Heart right ventricle (tissue), 16 donors: ENCODE measurements around the gene RAB11FIP3. TPM values are rescaled to one million over a fixed set of nuclear protein-coding genes. Genes with fewer than 3 reads are reported as not detected.

Experiments
- ATAC-seq, 8 donors: fragments of 200-7000 bp; cut with Tn5 transposase; one replicate each; pipeline ENCODE4 v1.9.1; 2020; ENCODE audit warnings: mild to moderate bottlenecking in 8 of 8, moderate library complexity in 8 of 8, moderate number of reproducible peaks in 1 of 8
- DNase-seq, 2 donors: peaks; one replicate each; pipeline ENCODE4 v3.0.0-alpha.2; 2020
- H3K27ac ChIP-seq, 10 donors: fragments of 200-600 bp; sonication (generic) in 2 of 10; one replicate each; pipeline versions ENCODE4 v1.5.0 to v1.8.0; 2020 to 2022; ENCODE audit warnings: mild to moderate bottlenecking in 3 of 10
- H3K27me3 ChIP-seq, 7 donors: fragments of 200-600 bp; one replicate each; pipeline ENCODE4 v1.8.0; 2021 to 2022; ENCODE audit warnings: mild to moderate bottlenecking in 2 of 7
- H3K36me3 ChIP-seq, 9 donors: fragments of 200-600 bp; sonication (generic) in 1 of 9; one replicate each; pipeline versions ENCODE4 v1.5.0 to v1.8.0; 2020 to 2022; ENCODE audit warnings: mild to moderate bottlenecking in 2 of 9
- H3K4me1 ChIP-seq, 9 donors: fragments of 200-600 bp; sonication (generic) in 1 of 9; one replicate each; pipeline versions ENCODE4 v1.5.0 to v1.8.0; 2020 to 2022; ENCODE audit warnings: mild to moderate bottlenecking in 4 of 9
- H3K4me3 ChIP-seq, 10 donors: fragments of 200-600 bp; sonication (generic) in 2 of 10; one replicate each; pipeline versions ENCODE4 v1.5.0 to v1.8.0; 2020 to 2022; ENCODE audit warnings: mild to moderate bottlenecking in 7 of 10, moderate library complexity in 2 of 10
- H3K9me3 ChIP-seq, 11 donors: fragments of 200-600 bp in 10 of 11; sonication (generic) in 2 of 11; one replicate each; pipeline versions ENCODE4 v1.5.0 to v1.8.0; 2013 to 2022; ENCODE audit warnings: mild to moderate bottlenecking in 2 of 11, control low read depth in 1 of 11, moderate library complexity in 1 of 11
- CTCF ChIP-seq, 9 donors: fragments of 200-600 bp; sonication (generic) in 2 of 9; IDR thresholded peaks; one replicate each; pipeline versions ENCODE4 v1.5.0 to v1.8.0; 2021 to 2022; ENCODE audit warnings: antibody characterized with exemption in 9 of 9, mild to moderate bottlenecking in 5 of 9, moderate library complexity in 1 of 9
- WGBS, 2 donors: extraction: QIAGEN DNeasy Blood & Tissue Kit; methylation state at CpG; one replicate each; pipeline ENCODE4 v1.1.7; 2013; ENCODE audit warnings: inconsistent platforms in 1 of 2; 5-methylcytosine and 5-hydroxymethylcytosine counted together
- intact Hi-C, 10 donors: fragments of 100-400 bp; cut with DNase I; formaldehyde crosslinking; loops; one replicate each; pipeline versions ENCODE4 v1.11.1 to v1.14.2; 2022
- polyA plus RNA-seq, 2 donors: library from polyadenylated mRNA; stranded (reverse); fragments of 200-250 nt; gene quantifications; one replicate each; pipeline ENCODE4 v1.2.3, GENCODE V29; 2013
- total RNA-seq, 10 donors: library from RNA; stranded (reverse); fragmentation: NEBNext Ultra II Directional in 3 of 10; extraction: Animal tissue kit (Norgen Biotek cat#: 25700) in 3 of 10; gene quantifications; one replicate each; pipeline versions ENCODE4 v1.2.1 to v1.2.4, GENCODE V29; 2021 to 2023
- donor health status: Arrhythmogenic right ventricular cardiomyopathy.
- donor health status: ischemic (EF 13 %, LVEDD 7.1; RV severe dilation, severe dysfunction).
- donor health status: healthy with polysubstance abuse.
- donor health status: DM: no; HTN: yes; CAD: no.
- donor health status: DM: no; HTN: no; CAD: no.
- donor health status: ischemic (EF 25% LVEDD 6.9; RV normal size, moderate dysfunction).
- donor health status: ischemic (EF 25% LVEDD 5.7; RV mildly dilated, moderate dysfunction).
- donor health status: healthy.
- donor health status: DM: yes; HTN: yes; CAD: no.
- donor health status: Ischemic cardiomyopathy.
- donor health status: ischemic (EF 35%, LVEDD 5.7; RV mildly dilated, moderate dysfunction).
- donor health status: nonischemic (EF 11% LVEDD 7.7; RV severe dilation, severe dysfunction).
- donor health status: DM: yes; HTN: yes; CAD: no.
- donor health status: PGD.
- donor health status: ischemic (EF 29% LVEDD 5.4; RV normal size, mild dysfunction).
- donor health status: nonischemic (EF 23%, LVEDD 6.1; RV moderate dilation, normal function).

The RAB11FIP3 gene
- total and polyA plus RNA-seq, 12 donors, result 16.6 to 40.3 (median 29.1) TPM

DNA sequence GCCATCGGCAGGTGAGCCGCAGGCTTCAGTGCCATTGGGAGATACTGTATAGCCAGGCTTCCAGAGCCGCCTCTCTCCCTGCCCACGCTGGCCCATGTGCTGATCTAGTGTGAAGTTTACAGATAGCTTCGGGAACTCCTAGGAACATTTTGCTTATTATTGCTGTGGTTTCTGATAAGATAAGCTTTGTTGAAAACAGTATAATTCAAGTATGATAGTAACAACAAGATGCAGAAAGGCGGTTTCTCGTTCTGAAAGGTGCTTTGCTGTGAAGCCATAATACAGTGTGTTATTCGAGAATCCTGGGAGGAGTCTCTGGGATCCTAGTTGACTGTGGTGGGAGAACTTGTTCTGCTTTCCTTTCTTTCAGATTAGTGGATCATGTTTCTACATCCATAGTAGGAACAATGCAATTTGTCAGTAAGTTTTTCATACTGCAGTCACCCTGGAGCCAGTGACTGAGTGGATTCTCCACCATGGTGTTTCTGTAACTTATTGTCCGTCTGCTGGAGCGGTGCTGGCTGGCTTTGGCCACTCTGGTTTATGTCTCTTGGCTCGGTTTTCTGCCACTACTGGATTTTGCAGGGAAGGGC, 31.5 kb downstream of the RAB11FIP3 start:
- intact Hi-C loops, result no loop called here
- H3K36me3 ChIP-seq, result peaks cover 0 to 13% (median 5%) of the 10 kb centered on the region in 9 donors
- H3K4me3 ChIP-seq, result no peak overlapping the region
- peak overlapping the region in 7 of 10 donors; percentile 56 to 82 (median 70) for H3K27ac ChIP-seq
- WGBS, 2 donors, result 55 to 61% methylated on average over 11 of the region's 11 CpGs
- peaks cover 3 to 21% (median 18%) of the 10 kb centered on the region in 9 donors for H3K4me1 ChIP-seq
- ATAC-seq (peak in 5 of 8 donors; percentile 31 to 63 (median 51)), DNase-seq (no peak)
- no peaks in the 10 kb centered on the region for H3K27me3 ChIP-seq
- H3K9me3 ChIP-seq, result no peaks in the 10 kb centered on the region
- no peak for TF ChIP-seq CTCF (IDR thresholded peaks at IDR 0.05)

GRCh38 chr16:457732-458400, 32.4 kb downstream of the RAB11FIP3 start:
- peaks cover 3 to 21% (median 18%) of the 10 kb centered on the region in 9 donors for H3K4me1 ChIP-seq
- H3K27ac ChIP-seq, result peak overlapping the region in 9 of 10 donors; percentile 41 to 82 (median 69)
- no peak overlapping the region for H3K4me3 ChIP-seq
- 74 to 75% methylated on average over 14 of the region's 14 CpGs for WGBS, 2 donors
- H3K36me3 ChIP-seq, result peaks cover 0 to 19% (median 7%) of the 10 kb centered on the region in 9 donors
- peak in 1 of 2 donors; percentile 22 for DNase-seq
- intact Hi-C loops, result no loop called here
- peak; percentile 56 to 81 (median 74) for ATAC-seq
- no peak for TF ChIP-seq CTCF (IDR thresholded peaks at IDR 0.05)
- no peaks in the 10 kb centered on the region for H3K27me3 ChIP-seq
- no peaks in the 10 kb centered on the region for H3K9me3 ChIP-seq

GRCh38 chr16:459761-460160, 34.3 kb downstream of the RAB11FIP3 start:
- DNase-seq (no peak), ATAC-seq (no peak)
- Histone ChIP-seq H3K36me3 (peaks cover 0 to 37% (median 7%) of the 10 kb centered on the region in 9 donors), H3K4me3 (no peak overlapping the region), H3K4me1 (peaks cover 3 to 21% (median 17%) of the 10 kb centered on the region in 9 donors), H3K27ac (no peak overlapping the region), H3K27me3 (no peaks in the 10 kb centered on the region), H3K9me3 (no peaks in the 10 kb centered on the region)
- no peak for TF ChIP-seq CTCF (IDR thresholded peaks at IDR 0.05)
- WGBS, 2 donors, result 95 to 96% methylated on average over 7 of the region's 7 CpGs
- intact Hi-C loops, result no loop called here

DNA sequence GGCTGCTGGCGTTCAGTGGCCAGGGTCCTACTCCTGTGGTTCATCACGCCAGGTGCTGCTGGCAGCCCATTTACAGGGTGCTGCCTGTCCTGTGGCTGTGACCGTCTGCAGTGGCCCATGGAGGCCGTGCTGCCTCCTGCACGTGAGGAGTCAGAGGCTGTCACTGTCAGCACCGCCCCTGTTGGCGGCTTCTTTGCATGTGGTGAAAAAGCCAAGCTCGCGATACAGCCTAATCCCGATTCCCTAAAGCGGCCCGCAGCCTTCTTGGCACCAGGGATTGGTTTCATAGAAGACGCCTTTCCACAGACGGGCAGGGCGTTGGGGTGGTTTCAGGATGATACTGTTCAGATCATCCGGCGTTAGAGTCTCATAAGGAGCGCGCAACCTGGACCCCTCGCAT, 35.3 kb downstream of the RAB11FIP3 start:
- no peak overlapping the region for H3K4me3 ChIP-seq
- DNase-seq (no peak), ATAC-seq (no peak)
- H3K36me3 ChIP-seq, result peaks cover 0 to 37% (median 7%) of the 10 kb centered on the region in 9 donors
- H3K27ac ChIP-seq, result no peak overlapping the region
- no peak for TF ChIP-seq CTCF (IDR thresholded peaks at IDR 0.05)
- peaks cover 3 to 21% (median 17%) of the 10 kb centered on the region in 9 donors for H3K4me1 ChIP-seq
- 88 to 93% methylated on average over 20 of the region's 20 CpGs for WGBS, 2 donors
- H3K9me3 ChIP-seq, result no peaks in the 10 kb centered on the region
- H3K27me3 ChIP-seq, result no peaks in the 10 kb centered on the region
- intact Hi-C loops, result no loop called here
